ENCODE results near the gene RPTOR.

DNA sequence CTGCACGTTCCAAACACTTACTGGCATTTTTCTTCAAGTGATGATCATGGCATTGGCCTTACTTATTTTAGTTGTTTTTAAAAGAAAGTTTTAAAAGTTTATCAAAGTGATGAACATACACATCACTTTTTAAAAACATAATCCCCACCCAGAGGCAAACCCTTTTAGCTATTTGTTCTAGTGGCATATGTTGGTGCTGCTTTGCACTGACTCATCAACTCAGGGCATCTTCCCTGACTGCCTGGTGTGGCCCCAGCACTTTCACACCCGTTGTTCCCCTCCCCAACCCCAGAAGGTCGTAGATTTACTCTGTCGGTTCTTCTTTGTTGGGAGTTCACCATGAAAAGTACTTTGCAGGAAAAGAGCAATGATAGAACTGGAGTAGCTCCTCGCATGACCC, 161.3 kb downstream of the RPTOR start:
- TF ChIP-seq CTCF (tag by site-specific recombination; IDR thresholded peaks at IDR 0.05) (no peak), SP7 (tag by site-specific recombination; IDR thresholded peaks at IDR 0.05) (no peak), ZNF37A (tag by site-specific recombination; IDR thresholded peaks at IDR 0.05) (no peak), REST (tag by site-specific recombination; IDR thresholded peaks at IDR 0.05) (no peak), YY2 (tag by site-specific recombination; IDR thresholded peaks at IDR 0.05) (no peak)
